Measurements from ENCODE around the gene NUMBL.

Gene NUMBL

DNA sequence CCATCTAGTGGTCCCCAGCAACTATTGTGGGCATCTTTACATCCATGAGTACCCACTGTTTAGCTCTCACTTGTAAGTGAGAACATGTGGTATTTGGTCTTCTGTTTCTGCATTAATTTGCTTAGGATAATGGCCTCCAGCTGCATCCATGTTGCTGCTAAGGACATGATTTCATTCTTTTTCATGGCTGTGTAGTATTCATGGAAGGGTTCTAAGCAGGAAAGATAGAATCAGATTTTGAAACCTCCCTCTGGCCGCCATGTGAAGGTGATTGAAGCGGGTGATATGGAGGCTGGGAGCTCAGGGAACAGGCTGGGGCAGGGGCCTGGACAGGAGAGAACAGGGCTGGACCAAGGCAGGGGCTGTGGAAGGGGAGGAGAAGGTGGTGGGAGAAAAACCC is 69.2 kb downstream of the NUMBL start:
- no peaks in the 10 kb centered on the region for H3K9me3 ChIP-seq (ENCODE audit: control insufficient read depth, insufficient read depth, low read length)
- H3K4me3 ChIP-seq (ENCODE audit: low read length): no peak overlapping the region
- H3K36me3 ChIP-seq (ENCODE audit: control insufficient read depth, insufficient read depth, low read length): peaks cover 22% of the 10 kb centered on the region
- no peak overlapping the region for H3K27ac ChIP-seq (ENCODE audit: low read length)
- H3K4me1 ChIP-seq (ENCODE audit: control insufficient read depth, insufficient read depth, low read length): no peaks in the 10 kb centered on the region; the same call in 1 of the 2 replicates
- no CpG with 5 or more reads among the region's 2 CpGs for WGBS (ENCODE audit: insufficient coverage, insufficient read length)
- no peak for DNase-seq (ENCODE audit: low read depth, low spot score)
- no peaks in the 10 kb centered on the region for H3K27me3 ChIP-seq (ENCODE audit: control insufficient read depth, insufficient read depth, low read length)

DNA sequence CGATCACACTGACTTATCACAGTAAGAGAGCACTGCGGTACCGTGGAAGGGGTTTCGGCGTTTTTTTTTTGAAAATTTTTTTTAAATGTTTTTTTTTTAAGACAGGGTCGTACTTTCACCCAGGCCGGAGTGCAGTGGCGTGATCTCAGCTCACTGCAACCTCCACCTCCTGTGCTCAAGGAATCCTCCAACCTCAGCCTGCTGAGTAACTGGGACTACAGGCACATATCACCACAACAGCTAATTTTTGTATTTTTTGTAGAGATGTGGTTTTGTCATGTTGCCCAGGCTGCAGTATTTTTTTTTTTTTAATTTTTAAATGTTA is 70.3 kb downstream of the NUMBL start:
- DNase-seq (ENCODE audit: low read depth, low spot score): no peak
- Histone ChIP-seq H3K27ac (ENCODE audit: low read length) (no peak overlapping the region), H3K4me1 (ENCODE audit: control insufficient read depth, insufficient read depth, low read length) (no peaks in the 10 kb centered on the region; the same call in 1 of the 2 replicates), H3K9me3 (ENCODE audit: control insufficient read depth, insufficient read depth, low read length) (no peaks in the 10 kb centered on the region), H3K36me3 (ENCODE audit: control insufficient read depth, insufficient read depth, low read length) (peaks cover 16% of the 10 kb centered on the region), H3K27me3 (ENCODE audit: control insufficient read depth, insufficient read depth, low read length) (no peaks in the 10 kb centered on the region), H3K4me3 (ENCODE audit: low read length) (no peak overlapping the region)
- WGBS (ENCODE audit: insufficient coverage, insufficient read length): 100% methylated on average over 4 of the region's 8 CpGs

DNA sequence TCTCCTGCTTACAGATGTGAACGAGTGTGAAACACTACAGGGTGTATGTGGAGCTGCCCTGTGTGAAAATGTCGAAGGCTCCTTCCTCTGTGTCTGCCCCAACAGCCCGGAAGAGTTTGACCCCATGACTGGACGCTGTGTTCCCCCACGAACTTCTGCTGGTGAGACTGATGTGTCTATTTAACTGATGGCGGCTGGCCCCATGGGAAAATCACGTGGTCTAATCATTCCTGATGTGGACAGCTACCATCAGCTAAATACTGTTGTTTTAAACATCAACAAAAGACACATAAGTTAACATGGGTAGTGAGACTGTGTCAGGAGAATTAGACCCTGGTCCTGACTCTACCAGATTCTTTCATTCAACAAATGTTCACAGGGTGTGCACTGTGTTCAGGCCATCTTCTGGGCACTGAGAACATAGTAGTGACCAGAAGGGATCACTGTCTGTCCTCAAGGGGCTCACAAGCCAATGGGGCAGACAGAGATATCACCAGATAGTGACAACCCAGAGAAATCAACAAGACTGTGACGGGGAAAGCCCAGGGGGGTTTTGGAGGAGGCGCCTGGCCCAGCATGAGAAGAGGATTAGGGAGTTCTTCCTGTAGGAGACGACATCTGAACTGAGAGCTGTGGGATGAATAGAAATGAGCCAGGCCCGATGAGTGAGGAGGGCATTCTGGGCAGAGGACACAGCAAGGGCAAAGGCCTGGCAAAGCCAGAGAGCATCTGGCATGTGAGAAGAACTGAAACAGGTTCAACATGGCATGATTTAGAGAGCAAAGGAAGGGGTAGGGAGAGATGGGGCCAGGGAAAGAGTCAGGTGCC is 70.9 kb downstream of the NUMBL start:
- no CpG with 5 or more reads among the region's 11 CpGs for WGBS (ENCODE audit: insufficient coverage, insufficient read length)
- Histone ChIP-seq H3K27ac (ENCODE audit: low read length) (no peak overlapping the region), H3K9me3 (ENCODE audit: control insufficient read depth, insufficient read depth, low read length) (no peaks in the 10 kb centered on the region), H3K36me3 (ENCODE audit: control insufficient read depth, insufficient read depth, low read length) (peaks cover 16% of the 10 kb centered on the region), H3K4me1 (ENCODE audit: control insufficient read depth, insufficient read depth, low read length) (no peaks in the 10 kb centered on the region; the same call in 1 of the 2 replicates), H3K27me3 (ENCODE audit: control insufficient read depth, insufficient read depth, low read length) (no peaks in the 10 kb centered on the region), H3K4me3 (ENCODE audit: low read length) (no peak overlapping the region)
- no peak for DNase-seq (ENCODE audit: low read depth, low spot score)

DNA sequence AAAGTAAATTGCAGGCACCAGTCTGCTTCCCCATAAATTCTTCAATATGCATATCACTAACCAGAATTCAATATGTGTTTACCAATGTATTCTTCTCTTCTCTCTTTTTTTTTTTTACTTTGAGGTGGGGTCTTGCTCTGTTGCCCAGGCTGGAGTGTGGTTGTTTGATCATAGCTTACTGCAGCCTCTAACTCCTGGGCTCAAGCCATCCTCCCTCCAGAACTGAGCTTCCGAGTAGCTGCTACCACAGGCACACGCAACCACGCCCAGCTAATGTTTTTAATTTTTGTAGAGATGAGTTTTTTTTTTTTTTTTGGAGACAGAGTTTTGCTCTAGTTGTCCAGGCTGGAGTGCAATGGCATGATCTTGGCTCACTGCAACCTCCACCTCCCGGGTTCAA is 72.5 kb downstream of the NUMBL start:
- WGBS (ENCODE audit: insufficient coverage, insufficient read length): no CpG with 5 or more reads among the region's 4 CpGs
- no peak overlapping the region for H3K4me3 ChIP-seq (ENCODE audit: low read length)
- H3K4me1 ChIP-seq (ENCODE audit: control insufficient read depth, insufficient read depth, low read length): no peaks in the 10 kb centered on the region; the same call in 1 of the 2 replicates
- H3K9me3 ChIP-seq (ENCODE audit: control insufficient read depth, insufficient read depth, low read length): no peaks in the 10 kb centered on the region
- no peaks in the 10 kb centered on the region for H3K27me3 ChIP-seq (ENCODE audit: control insufficient read depth, insufficient read depth, low read length)
- no peak overlapping the region for H3K27ac ChIP-seq (ENCODE audit: low read length)
- no peak for DNase-seq (ENCODE audit: low read depth, low spot score)
- peaks cover 16% of the 10 kb centered on the region for H3K36me3 ChIP-seq (ENCODE audit: control insufficient read depth, insufficient read depth, low read length)

DNA sequence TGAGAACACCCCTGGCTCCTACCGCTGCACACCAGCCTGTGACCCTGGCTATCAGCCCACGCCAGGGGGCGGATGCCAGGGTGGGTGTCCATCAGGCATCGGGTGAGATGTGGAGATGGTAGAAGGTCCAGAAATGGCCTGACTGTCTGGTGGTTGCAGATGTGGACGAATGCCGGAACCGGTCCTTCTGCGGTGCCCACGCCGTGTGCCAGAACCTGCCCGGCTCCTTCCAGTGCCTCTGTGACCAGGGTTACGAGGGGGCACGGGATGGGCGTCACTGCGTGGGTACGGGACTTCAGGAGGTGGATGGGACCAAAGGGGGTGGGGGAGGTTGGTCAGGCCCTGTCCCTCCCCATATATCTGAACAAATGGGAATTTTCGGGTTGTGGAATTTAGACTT is 73.5 kb downstream of the NUMBL start:
- Histone ChIP-seq H3K27ac (ENCODE audit: low read length) (no peak overlapping the region), H3K4me1 (ENCODE audit: control insufficient read depth, insufficient read depth, low read length) (no peaks in the 10 kb centered on the region), H3K4me3 (ENCODE audit: low read length) (no peak overlapping the region), H3K9me3 (ENCODE audit: control insufficient read depth, insufficient read depth, low read length) (no peaks in the 10 kb centered on the region), H3K36me3 (ENCODE audit: control insufficient read depth, insufficient read depth, low read length) (peaks cover 8% of the 10 kb centered on the region; the same call in 1 of the 2 replicates), H3K27me3 (ENCODE audit: control insufficient read depth, insufficient read depth, low read length) (no peaks in the 10 kb centered on the region)
- no CpG with 5 or more reads among the region's 17 CpGs for WGBS (ENCODE audit: insufficient coverage, insufficient read length)
- DNase-seq (ENCODE audit: low read depth, low spot score): no peak

DNA sequence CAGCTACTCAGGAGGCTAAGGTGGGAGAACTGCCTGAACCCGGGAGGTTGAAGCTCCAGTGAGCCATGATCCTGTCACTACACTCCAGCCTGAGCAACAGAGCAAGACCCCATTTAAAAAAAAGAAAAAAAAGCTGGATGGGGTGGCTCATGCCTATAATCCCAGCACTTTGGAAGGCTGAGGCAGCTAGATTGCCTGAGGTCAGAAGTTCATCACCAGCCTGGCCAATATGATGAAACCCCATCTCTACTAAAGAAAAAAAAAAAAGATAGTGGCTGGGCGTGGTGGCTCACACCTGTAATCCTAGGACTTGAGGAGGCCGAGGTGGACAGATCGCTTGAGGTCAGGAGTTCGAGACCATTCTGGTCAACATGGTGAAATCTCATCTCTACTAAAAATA is 74.3 kb downstream of the NUMBL start:
- Histone ChIP-seq H3K27ac (ENCODE audit: low read length) (no peak overlapping the region), H3K9me3 (ENCODE audit: control insufficient read depth, insufficient read depth, low read length) (no peaks in the 10 kb centered on the region), H3K27me3 (ENCODE audit: control insufficient read depth, insufficient read depth, low read length) (no peaks in the 10 kb centered on the region), H3K36me3 (ENCODE audit: control insufficient read depth, insufficient read depth, low read length) (peaks cover 8% of the 10 kb centered on the region; the same call in 1 of the 2 replicates), H3K4me1 (ENCODE audit: control insufficient read depth, insufficient read depth, low read length) (no peaks in the 10 kb centered on the region), H3K4me3 (ENCODE audit: low read length) (no peak overlapping the region)
- WGBS (ENCODE audit: insufficient coverage, insufficient read length): no CpG with 5 or more reads among the region's 5 CpGs
- no peak for DNase-seq (ENCODE audit: low read depth, low spot score)
